Measurements from ENCODE around the gene SEC63.
A peak's percentile ranks its signal among the peaks of the same experiment; 100 is the strongest.
"Not testable (repeated sequence)": the region's sequence is repeated elsewhere in the genome, so short reads cannot be mapped to it uniquely, and the experiment has no call there.

SEC63 gene

DNA sequence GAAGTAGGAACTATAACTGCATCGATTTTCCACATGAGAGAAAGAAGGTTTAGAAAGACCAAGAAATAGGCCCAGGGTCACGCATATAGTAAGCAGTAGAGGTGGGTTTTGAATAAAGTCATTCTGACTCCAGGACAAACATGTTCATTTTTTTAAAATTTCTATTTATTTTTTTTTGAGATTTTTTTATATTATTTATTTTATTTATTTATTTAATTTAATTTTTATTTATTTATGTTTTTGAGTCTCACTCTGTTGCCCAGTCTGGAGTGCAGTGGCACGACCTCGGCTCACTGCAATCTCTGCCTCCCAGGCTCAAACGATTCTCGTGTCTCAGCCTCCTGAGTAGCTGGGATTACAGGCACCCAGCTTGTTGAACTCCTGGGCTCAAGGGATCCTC, 13.2 kb upstream of the SEC63 start:
- DNase-seq = no peak

DNA sequence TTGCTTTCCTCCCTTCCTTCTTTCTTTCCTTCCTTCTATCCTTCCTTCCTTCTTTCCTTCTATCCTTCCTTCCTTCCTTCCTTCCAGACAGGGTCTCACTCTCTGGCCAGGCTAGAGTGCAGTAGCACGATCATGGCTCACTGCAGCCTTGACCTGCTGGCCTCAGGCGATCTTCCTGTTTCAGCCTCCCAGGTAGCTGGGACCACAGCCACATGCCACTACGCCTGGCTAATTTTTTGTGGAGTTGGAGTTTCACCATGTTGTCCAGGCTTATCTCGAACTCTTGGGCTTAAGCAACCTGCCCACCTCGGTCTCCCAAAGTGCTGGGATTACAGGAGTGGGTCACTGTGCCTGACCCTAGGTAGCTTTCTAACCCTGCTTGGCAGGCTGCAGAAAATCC, 12.2 kb upstream of the SEC63 start:
- DNase-seq = no peak

DNA sequence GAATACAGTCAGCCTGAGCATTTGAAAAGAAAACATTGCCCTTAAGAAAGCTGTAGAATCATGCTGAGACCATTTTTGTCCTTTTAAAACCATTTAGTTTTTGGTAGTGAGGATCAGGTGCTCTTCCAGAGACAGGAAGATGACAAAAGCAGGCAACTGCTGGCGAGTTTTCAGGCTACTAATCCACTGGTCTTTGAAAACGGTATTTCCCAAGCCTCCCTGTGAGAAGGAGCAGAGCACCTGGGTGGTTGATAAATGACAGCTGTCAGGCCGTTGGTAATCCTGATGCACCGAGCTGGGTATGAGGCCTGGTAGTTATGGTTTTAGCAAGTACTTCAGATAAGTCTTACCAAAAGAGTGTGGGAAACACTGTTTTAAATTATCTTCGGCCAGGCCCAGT, 10.1 kb upstream of the SEC63 start:
- no peak for DNase-seq

DNA sequence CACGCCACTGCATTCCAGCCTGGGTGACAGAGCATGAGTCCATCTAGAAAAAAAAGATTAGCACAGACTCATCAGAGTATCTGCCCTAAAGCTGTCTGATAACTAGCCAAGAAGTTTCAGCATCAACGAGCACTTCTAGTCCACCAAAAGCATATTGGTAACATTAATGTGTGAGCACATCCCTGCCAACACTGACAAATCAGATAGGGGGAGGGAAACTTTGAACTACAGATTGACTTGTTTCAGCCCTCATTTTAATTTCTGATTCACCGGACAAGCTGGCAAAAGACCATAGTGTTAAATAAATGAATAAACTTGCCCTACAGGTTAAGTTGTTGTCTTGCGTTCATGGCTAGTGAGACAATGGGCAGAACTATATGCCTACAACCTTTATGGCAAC, 7.7 kb upstream of the SEC63 start:
- DNase-seq = no peak

DNA sequence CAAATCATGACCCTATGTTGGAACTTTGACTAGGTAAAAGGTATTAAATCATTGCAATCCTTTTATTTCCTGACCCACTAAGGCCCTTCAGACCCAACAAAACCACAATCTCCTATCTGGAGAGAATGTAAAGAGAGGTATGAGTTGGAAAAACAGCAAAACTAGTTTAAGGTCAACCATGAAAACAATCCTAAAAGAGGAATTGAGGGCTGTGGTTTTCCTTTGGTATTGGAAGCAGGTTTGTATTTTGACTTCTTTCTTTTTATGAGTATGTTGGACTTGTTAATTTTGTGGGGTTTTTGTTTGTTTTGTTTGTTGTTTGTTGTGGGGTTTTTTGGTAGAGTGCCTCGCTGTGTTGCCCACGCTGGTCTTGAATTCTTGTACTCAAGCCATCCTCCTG, 4.7 kb upstream of the SEC63 start:
- no peak for DNase-seq

DNA sequence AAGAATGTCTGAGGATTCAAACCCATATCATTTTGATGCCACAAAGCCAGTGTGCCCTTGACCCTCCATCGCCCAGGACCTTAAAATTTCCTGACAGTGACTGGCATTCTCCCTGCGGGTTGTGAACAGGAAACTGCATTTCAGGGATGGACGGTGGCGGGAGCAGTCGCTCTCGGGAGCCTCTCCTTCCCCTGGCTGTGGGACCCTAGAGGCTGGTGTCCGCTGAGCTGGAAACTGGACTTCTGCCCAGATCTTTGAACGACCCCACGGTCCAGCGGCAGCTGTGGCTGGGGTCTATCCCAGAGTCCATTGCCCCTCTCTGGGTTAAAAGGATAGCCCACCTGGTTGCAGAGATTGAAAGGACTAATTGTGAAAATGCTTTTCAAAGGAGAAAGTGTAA, 1.4 kb upstream of the SEC63 start:
- no peak for DNase-seq

DNA sequence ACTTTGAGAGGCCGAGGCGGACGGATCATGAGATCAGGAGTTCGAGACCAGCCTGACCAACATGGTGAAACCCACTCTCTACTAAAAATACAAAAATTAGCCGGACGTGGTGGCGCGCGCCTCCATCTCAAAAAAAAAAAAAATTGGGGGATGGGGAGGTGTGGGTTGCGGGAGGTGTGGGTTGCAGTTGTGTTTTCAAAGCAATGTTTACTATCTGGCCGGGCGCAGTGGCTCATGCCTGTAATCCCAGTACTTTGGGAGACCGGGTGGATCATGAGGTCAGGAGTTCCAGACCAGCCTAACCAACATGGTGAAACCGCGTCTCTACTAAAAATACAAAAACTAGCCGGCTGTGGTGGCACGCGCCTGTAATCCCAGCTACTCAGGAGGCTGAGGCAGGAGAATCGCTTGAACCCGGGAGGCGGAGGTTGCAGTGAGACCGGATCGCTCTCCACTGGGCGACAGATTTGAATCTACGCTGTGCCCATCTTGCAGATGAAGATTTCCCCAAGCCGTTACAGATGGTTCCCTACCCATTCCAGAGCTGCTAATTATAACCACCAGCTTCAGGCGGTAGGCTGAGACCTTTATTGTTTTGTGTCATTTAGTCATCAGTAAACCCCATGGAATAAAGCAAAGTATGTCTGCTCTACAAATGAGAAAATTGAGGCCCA, 818 bp upstream of the SEC63 start:
- not testable (repeated sequence) for DNase-seq

DNA sequence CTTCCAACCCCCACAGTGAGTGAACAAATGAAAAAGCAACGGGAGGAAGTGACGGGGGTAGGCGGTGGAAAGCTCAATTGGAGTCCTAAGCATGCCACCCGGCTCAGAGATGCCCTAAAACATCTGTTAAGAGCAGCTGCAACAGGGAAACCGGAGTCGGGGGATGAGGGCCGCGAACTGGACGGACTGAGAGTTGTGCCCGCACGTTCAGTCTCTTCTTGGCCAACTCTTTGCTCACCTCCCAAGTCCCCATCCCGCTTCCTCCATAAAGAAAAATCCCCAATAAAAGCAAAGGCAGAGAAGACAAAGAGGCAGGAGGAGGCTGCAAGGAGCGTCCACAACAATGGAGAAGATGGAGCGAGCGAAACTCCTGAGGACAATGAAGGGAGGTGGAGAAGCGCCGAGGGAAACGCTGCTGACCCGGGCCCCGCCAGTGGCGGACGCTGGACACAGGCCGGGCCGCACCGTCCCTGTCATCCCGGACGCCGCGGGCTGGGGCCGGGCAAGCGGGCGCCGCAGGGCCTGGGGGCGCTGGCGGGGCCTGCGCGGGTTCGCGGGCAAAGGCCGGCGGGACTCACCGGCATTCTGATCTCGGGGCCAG, 600 bp downstream of the SEC63 start:
- DNase-seq = peak; percentile 50

DNA sequence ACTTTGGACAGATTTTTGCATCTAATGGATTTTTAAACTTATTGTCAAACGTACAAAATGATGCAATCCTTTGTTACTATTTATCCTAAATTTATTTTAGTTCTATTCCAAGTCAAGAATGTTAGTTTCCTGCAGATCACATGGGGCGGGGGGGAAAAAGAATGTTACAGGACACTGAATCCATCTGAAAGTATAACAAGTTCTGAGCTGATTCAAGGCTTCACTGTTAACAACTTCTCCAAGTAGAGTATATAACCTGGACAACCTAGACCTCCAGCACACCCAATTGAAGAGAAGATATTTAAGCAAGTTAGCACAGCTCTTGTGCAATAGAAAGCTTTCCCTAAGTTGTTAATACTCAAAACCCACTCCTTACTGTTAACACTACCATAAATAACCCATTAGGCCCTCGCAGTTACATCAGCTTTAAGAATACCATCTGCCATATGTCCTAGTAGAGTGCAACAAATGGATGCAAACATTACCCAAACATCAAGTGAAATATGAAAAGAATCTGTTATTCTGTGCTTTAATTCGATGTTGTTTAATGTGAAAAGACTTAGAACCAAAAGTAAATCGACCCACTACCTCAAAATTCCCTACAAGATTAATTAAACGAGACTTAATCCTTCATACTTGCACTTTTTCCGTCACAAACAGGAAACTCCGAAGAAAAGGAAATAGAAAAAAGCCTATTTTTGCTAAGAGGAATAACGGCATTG, 1.3 kb downstream of the SEC63 start:
- no peak for DNase-seq

DNA sequence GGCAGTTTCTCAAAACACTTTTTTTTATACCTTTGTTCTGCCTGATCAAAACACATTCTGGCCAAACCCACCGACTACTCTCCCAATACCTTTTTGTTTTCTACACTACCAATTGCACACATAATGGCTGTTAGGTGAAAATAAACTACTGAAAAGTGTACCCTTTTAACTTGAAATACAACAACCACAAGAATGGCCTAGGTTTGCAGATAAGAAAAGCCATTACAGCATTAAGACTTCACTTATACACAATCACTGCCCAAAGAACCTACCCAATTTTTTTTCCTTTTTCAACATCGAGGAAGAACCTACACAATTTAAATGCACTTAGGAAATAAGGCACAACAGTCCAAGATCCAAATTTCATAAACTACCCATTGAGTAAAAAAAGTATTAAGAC, 1.8 kb downstream of the SEC63 start:
- no peak for DNase-seq

DNA sequence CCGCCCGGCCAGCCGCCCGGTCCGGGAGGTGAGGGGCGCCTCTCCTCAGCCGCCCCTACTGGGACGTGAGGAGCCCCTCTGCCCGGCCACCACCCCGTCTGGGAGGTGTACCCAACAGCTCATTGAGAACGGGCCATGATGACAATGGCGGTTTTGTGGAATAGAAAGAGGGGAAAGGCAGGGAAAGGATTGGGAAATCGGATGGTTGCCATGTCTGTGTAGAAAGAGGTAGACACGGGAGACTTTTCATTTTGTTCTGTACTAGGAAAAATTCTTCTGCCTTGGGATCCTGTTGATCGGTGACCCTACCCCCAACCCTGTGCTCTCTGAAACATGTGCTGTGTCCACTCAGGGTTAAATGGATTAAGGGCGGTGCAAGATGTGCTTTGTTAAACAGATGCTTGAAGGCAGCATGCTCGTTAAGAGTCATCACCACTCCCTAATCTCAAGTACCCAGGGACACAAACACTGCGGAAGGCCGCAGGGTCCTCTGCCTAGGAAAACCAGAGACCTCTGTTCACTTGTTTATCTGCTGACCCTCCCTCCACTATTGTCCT, 4.1 kb downstream of the SEC63 start:
- DNase-seq = not testable (repeated sequence)

DNA sequence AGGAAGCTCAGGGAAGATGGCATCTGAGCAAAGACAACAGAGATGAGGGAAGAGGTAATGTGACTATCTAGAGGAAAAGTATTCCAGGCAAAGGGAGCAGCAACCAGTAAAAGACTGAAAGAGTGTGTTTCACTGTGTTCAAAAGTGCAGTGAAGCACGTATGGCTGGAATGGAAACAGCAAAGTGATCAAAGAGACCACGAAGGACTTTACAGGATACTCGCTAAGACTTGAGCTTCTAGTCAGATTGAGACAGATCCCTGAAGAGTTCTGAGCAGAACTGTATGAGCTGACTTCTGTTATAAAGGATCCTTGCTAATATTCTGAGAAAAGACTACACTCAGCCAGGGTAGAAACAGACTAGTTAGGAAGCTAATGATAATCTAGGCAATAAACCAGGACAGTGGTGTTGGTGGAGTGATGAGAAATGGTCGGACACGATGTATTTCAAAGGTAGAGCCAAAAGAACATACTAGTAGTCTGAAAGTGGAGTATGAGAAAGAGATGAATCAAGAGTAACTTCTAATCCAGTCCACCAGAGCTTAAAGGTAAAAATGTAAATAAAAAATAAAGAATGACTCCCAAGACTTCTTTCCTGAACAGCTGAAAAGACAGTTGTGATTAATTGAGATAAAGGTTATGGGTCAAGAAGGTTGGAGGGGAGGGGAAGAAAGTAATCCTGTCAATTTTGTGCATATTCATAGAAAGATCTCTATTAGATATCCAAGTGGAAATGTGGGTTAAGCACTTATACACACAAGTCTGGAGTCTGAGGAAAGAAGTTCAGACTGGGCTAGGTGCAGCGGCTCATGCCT, 14.2 kb downstream of the SEC63 start:
- no peak for DNase-seq

DNA sequence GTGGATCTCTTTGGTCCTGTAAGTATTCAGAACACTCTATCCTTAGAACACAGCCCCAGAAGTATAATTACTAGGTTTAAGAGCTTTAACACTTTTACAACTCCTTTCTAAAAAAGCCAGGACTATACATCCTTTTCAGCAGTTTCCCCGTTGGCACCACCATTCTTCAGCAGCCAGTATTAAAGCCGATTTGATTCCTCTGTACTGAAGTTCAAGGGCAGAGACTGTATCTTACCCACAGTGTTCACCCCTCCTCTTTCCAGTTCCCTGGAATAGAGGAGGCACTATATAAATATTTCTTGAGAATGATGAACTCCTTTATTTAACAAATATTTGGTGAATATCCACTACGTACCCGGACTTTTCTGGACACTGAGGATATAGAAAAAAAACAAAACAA, 15.9 kb downstream of the SEC63 start:
- DNase-seq = no peak

DNA sequence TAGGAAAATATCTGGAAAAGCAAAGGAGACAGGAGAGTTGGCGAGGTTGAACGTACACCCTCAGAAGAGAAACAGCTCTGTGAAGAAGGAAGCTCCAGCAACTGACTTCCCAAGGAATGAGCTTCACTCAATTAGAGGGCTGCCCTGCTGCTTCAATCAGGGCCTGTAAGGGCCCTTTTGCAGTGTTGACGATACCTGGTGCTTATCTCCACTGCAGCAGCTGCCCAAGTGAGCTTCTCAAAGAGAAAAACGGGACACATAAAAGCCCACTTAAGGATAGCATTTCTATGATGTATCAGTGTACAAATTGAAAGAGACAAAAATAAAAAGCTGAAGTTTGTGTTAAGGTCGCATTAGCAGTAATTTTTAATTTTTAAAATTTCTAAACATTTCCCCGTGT, 16.4 kb downstream of the SEC63 start:
- no peak for DNase-seq

DNA sequence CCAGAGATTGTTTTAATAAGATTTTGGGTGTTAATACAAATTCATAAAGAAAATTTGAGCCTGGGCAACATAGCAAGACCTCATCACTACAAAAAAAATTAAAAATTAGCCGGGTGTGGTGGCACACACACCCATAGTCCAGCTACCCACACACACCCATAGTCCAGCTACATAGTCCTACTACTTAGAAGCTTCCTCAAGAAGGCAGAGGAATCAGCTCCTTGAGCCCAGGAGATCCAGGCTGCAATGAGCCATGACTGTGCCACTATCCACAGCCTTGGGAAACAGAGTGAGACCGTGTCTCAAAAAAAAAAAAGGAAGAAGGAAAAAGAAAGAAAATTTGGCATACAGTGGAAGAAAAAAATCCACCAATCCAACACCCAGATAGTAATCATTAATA, 16.8 kb downstream of the SEC63 start:
- DNase-seq = no peak

DNA sequence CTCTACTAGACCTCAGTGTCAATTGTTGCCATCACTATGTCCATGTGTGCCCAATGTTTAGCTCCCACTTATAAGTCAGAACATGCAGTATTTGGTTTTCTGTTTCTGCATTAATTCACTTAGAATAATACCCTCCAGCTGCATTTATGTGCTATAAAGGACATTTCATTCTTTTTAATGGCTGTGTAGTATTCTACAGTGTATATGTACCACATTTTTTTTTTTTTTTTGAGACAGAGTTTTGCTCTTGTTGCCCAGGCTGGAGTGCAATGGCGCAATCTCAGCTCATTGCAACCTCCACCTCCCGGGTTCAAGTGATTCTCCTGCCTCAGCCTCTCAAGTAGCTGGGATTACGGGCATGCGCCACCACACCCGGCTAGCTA, 21.1 kb downstream of the SEC63 start:
- DNase-seq = not testable (repeated sequence)

DNA sequence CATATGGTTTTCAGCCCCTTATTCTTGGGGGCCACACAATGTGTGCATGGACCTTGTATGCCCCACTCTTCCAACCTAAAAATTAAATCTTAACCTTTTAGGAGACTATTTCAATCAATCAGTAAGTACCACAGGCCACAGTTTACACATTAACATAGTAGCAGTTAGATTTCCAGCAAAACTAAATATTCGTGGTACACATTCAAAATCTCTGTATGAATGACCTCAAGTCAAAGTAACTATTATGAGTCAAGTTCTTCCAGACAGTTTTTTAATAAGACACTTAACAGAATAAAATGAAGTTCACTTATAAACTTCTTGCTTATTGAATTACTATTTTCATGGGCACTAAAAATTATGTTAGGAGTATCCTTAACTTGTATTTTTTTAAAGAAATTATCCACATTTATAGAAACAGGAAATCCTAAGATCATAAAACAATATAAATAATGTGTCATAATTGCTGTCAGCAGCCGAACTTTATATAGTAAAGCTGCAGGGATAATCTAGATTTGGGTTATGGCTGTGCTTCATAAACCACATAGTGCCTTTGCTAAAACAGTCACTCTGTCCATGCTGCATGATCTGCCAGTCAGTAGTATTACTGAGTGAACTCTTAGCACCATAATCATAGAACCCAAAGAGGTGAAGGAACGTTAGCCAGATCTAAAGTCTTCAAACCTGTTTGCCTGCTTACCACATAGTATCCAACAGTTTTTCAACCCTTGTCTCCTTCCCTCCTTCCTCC, 21.7 kb downstream of the SEC63 start:
- no peak for DNase-seq

DNA sequence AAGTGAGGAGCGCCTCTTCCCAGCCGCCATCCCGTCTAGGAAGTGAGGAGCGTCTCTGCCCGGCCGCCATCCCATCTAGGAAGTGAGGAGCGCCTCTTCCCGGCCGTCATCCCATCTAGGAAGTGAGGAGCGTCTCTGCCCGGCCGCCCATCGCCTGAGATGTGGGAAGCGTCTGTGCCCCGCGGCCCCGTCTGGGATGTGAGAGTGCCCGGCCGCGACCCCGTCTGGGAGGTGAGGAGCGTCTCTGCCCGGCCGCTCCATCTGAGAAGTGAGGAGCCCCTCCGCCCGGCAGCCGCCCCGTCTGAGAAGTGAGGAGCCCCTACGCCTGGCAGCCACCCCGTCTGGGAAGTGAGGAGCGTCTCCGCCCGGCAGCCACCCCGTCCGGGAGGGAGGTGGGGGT, 23.8 kb downstream of the SEC63 start:
- not testable (repeated sequence) for DNase-seq

DNA sequence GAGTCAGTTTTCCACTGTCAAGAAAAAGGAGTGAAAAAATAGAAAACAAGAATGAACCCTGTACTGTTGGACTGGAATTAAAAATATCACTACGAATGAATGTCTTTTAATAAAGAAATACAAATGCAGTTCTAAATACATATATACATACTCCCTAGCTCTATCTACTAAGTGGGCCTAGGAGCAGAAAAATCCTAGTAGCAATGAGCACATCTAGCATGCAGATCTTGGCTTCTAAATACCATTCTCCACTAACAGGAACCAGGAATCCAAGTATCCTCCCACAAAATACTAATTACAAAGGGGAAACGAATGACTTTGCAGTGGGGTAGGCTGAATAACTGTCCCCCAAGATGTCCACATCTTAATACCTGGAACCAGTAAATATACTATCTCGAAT, 25.4 kb downstream of the SEC63 start:
- no peak for DNase-seq

DNA sequence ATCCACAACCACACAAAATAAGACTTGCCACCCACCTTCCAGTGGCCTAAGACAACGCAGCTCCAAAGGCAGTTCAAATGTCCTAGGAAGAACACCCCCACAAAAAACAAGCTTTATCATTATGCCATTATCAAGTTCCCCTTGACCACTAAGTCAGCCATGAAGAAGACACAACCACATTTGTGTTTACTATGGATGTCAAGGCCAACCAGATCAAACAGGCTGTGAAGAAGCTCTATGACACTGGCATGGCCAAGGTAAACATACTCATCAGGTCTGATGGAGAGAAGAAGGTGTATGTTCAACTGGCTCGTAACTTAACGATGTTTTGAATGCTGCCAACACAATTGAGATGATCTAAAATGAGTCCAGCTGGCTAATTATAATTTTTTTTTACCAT, 26.1 kb downstream of the SEC63 start:
- DNase-seq = no peak

DNA sequence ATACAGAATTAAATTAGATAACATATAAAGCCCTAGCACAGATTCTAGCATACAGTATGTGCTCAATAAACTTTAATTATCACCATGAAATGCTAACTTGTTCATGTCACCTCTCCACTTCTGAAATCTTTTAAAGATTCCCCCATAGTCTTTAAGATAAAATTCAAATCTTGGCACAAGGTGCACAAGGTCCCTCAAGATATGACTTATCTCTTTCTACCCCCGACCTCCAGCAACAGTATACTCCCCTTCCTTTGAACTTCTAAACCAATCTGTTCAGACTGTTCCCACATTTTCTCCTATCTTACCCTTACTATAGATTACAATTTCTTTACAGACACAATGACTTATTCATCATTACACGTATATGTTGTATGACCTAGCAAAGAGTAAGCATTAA, 29.0 kb downstream of the SEC63 start:
- DNase-seq = no peak

DNA sequence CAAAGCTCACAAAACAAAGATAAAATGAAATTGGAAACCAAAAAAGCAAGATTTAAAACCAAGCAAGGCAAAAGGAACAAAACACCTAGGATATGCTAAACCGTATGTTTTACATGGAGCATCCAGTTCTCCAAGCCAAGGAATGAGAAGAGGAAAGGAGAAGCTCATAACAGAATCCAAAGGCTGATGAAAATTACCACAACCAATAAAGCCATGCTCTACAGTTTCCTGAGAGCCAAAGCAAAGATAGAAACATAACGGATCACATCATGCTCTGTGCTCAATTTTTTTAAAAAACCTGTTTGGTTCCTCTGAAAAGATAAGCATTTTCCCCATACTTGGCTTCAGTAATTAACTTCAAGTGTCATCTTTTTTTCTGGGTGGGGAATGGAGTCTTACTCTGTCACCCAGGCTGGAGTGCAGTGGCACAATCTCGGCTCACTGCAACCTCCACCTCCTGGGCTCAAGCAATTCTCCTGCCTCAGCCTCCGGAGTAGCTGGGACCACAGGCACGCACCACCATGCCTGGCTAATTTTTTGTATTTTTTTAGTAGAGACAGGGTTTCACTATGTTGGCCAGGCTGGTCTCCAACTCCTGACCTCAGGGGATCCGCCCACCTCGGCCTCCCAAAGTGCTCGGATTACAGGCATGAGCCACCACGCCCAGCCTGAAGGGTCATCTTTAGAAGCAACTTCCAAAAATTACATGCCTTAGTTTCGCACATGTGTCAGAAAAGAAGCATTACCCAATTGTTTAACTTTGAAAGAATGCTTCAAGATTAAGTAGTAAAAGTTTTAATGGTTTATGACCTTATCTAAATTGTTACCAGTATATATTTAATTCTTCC, 31.1 kb downstream of the SEC63 start:
- DNase-seq = not testable (repeated sequence)

Data from activated CD4-positive, CD25-positive, alpha-beta regulatory T cell treated with anti-CD3 and anti-CD28 coated beads, Interleukin-2, amount 50 U/mL, for 72 hours (primary cell).